Fibroblast of the aortic adventitia (primary cell): ENCODE results near the gene G3BP1. TPM values are rescaled to one million over a fixed set of nuclear protein-coding genes. Genes with fewer than 3 reads are reported as not detected.
"Not testable (repeated sequence)": the region's sequence is repeated elsewhere in the genome, so short reads cannot be mapped to it uniquely, and the experiment has no call there.

ENCODE experiments used
- DNase-seq: peaks from one replicate; pipeline ENCODE4 v3.0.0-alpha.2; 2010; ENCODE audit warnings: low read depth
- H3K4me3 ChIP-seq: 2 replicates; pipeline ENCODE4 v1.5.1; 2011; ENCODE audit warnings: low read depth, mild to moderate bottlenecking, control low read depth, low read length, moderate library complexity
- CTCF ChIP-seq: IDR thresholded peaks from 2 replicates; pipeline ENCODE4 v1.5.1; 2011; ENCODE audit warnings: mild to moderate bottlenecking, low read length, control low read depth, inconsistent platforms; ENCODE audit not compliant: insufficient read depth
- total RNA-seq: library from RNA; depleted of rRNA; stranded (reverse); fragments of >200 nt; gene quantifications from 2 replicates; pipeline ENCODE4 v1.2.3, GENCODE V29; 2012; ENCODE audit warnings: low replicate concordance

The G3BP1 gene
- total RNA-seq, 1 donor = 239 TPM

- TF ChIP-seq CTCF = no peak
- peak; percentile 21 for DNase-seq
- no peak overlapping the region for H3K4me3 ChIP-seq
These were observed 48.1 kb downstream of the G3BP1 start for GRCh38 chr5:151819830-151820229.

- H3K4me3 ChIP-seq = no peak overlapping the region
- no peak for TF ChIP-seq CTCF
- no peak for DNase-seq
These were observed 48.5 kb downstream of the G3BP1 start for GRCh38 chr5:151820271-151820670.

GRCh38 chr5:151820903-151821302 lies 49.1 kb downstream of the G3BP1 start:
- no peak overlapping the region for H3K4me3 ChIP-seq
- TF ChIP-seq CTCF = no peak
- no peak for DNase-seq

GRCh38 chr5:151822141-151822540 lies 50.4 kb downstream of the G3BP1 start:
- H3K4me3 ChIP-seq = no peak overlapping the region
- no peak for DNase-seq
- TF ChIP-seq CTCF = no peak

DNA sequence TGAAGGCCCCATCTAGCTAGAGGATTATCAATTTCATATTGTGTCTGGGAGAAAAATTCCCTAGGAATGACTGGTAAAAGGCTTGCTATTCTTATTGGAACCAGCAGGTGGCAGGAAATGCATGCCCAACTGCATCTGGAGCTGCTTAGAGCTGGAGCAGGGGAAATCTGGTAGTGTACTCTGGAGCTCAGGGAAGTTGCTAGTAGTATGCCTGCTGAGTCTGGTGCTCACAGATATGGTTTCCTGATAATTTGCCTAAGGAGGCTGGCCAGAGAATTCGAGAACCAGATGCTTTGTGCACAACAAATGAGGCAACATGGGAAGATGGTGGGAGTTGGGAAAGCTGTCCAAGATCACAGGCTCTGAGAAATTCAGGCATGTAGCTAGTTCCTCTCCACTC lies 53.7 kb downstream of the G3BP1 start:
- peak; percentile 94 for TF ChIP-seq CTCF
- no peak overlapping the region for H3K4me3 ChIP-seq
- peak; percentile 81 for DNase-seq

DNA sequence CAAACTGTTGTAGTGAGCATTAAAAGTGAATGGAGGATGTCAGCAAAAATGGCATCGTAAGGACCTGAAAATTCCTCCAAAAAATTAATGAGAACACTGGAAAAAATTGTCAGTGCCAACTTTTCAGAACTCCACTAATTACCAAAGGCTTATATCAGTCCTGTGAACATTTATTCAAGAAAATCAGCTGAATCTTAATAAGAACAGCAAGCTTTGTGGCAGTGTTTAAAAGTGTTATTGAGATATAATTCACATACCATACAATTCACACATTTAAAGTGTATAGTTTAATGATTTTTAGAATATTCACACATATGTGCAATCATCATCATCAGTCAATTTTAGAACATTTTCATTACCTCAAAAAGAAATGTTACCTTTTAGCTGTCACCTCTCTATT lies 57.6 kb downstream of the G3BP1 start:
- H3K4me3 ChIP-seq = no peak overlapping the region
- TF ChIP-seq CTCF = no peak
- DNase-seq = no peak

GRCh38 chr5:151832843-151833242 lies 61.1 kb downstream of the G3BP1 start:
- not testable (repeated sequence) for DNase-seq, H3K4me3 ChIP-seq
